ENCODE measurements around the gene CACNG4.
"Not testable (repeated sequence)": the region's sequence is repeated elsewhere in the genome, so short reads cannot be mapped to it uniquely, and the experiment has no call there.

The CACNG4 gene

GRCh38 chr17:67018471-67019434, 54.2 kb downstream of the CACNG4 start:
- no peak for DNase-seq

DNA sequence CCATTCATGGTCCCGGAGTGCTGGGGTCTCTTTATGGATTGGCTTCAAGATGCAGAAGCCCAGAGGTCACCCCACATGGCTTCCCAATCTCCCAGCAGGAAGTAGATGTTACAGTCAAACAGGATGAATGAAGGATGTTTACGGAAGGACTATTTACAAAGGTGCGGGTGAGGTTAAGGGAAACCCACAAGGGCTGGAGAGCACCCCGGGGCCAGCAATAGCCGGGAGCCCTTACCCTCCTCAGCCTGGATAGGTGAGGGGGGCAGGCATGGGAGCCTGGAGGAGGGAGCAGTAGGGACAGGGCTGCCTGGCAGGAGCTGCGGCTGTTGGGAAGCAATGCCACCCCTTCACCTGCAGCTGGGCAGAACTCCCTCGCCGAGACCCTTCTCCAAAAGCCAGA, 55.3 kb downstream of the CACNG4 start:
- DNase-seq, result no peak

GRCh38 chr17:67020293-67020766, 55.8 kb downstream of the CACNG4 start:
- DNase-seq, result no peak

DNA sequence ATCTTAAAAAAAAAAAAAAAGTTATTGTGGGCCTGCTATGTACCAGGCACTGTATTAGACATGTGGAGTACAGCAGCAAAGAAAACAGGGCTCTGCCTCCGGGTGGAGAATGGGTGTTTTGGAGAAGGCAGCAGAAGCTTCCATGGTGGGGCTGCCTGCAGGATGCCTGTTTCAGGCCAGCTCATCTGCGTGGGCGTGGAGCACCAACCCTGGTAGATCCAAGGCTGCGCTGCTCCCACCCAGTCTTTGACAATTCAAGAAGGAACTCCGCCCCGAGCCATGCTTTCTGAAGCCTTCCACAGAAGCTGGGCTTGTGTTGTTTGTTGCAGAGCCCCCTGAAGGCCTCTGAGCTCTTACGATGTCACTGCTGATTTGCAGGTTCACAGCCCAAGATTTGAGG, 56.7 kb downstream of the CACNG4 start:
- DNase-seq, result no peak

- no peak for DNase-seq
Observed at GRCh38 chr17:67021743-67022450, 57.4 kb downstream of the CACNG4 start.

- no peak for DNase-seq
Observed at GRCh38 chr17:67022451-67022810, 57.9 kb downstream of the CACNG4 start.

- no peak for DNase-seq
Observed at GRCh38 chr17:67024736-67025135, 60.2 kb downstream of the CACNG4 start.

DNA sequence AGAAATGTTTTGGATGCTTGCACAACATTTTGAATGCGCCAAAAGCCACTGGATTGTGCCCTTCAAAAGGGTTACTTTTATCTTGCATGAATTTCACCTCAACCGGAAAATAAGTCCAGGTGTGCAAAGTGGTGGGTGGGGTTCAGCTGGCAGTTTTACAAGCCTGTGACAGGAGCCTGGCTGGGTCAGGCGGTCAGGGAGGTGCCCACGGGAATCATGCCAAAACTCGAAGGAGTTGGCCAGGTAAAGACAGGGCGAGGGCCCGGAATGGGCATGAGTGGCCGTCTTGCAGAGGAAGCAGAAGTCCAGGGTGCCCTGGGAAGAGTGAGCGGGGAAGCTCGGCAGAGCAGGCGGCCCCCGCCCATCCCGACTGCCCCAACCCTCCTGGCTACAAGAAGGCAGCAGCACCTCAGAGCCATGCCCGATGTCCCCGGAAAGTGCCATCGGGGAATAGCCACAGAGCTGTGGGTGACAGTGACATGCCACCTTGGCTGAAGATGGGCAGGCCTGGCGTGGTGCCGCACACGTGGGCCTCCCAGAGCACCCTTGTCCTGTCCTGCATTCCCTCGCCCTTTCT, 60.8 kb downstream of the CACNG4 start:
- DNase-seq, result no peak

DNA sequence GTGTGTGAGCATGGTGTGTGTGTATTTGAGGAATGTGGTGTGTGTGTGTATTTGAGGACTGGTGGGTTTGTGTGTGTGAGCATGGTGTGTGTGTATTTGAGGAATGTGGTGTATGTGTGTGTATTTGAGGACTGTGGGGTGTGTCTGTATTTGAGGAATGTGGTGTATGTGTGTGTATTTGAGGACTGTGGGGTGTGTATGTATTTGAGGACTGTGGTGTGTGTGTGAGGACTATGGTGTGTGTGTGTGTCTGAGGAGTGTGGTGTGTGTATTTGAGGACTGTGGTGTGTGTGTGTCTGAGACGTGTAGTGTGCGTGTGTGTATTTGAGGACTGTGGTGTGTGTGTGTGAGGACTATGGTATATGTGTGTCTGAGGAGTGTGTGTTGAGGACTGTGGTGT, 61.8 kb downstream of the CACNG4 start:
- no peak for DNase-seq

GRCh38 chr17:67027031-67027628, 62.6 kb downstream of the CACNG4 start:
- DNase-seq, result no peak

- DNase-seq, result no peak
Observed at GRCh38 chr17:67030641-67031040, 66.1 kb downstream of the CACNG4 start.

- DNase-seq, result no peak
Observed at GRCh38 chr17:67032382-67032781, 67.9 kb downstream of the CACNG4 start.

DNA sequence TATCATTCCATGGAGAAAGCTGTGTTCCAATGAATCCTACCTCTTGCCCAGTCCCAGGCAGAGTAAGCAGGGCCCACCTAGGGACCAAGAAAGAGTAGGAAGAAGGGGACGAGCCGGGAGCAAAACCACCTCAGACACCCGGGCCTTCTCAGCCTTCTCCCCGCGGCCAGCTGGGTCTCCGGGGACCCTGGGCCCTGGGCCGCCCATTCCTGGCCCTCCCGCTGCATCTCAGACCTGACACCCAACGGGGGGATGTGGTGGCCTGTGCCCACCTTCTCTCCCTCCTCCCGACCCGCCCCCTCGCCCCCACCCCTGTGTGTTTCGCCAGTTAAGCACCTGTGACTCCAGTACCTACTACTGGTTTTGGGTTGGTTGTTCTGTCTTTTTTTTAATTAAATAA, 68.5 kb downstream of the CACNG4 start:
- no peak for DNase-seq

DNA sequence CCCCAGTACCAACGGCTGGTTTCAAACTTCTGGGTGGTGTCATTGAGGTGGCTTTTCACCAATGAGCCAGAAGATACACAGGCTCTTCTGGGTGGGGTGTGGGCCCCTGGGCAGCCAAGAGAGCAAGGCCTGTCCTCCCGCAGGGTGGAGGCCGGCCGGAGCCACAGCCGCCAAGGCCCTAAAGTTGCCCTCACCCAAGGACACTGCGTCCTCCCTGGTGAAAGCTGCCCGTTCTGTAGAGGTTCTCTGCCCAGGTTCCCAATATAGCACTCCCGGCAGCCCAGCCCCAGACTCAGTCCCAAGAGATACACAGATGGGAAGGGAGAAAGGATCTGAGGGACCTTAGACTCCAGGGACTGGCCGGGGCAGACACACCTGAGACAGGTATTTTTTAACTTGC, 69.1 kb downstream of the CACNG4 start:
- DNase-seq, result no peak

DNA sequence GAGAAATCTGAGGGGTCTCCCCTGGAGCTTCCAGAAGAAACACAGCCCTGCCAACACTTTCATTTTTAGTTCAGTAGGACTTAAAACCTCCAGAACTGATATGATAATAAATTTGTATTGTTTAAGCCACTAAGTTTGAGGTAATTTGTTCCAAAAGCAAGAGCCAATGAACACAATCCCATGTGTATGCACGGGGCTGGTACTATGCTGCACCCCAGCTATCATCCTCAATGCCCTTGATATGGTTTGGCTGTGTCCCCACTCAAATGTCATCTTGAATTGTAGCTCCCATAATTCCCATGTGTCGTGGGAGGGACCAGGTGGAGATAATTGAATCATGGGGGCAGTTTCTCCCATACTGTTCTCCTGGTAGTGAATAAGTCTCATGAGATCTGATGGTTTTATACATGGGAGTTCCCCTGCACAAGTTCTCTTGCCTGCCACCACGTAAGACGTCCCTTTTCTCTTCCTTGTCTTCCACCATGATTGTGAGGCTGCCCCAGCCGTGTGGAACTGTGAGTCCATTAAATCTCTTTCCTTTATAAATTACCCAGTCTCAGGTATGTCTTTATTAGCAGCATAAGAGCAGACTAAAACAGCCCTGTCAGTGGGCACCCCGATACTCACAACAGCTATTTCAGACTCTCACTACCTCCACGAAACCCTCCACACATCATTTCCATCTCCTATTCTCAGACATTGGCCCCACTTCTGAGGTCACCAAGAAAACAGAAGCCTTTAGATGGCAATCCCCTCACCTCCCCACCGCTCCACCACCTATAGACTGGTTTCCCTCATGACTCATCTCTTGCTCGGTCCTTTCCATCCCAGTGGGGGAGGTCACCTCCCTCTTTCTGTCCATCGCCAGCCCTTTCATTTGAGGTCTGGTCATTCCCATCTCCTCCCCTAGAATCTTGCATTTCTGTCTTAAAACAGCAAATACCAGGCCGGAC, 70.9 kb downstream of the CACNG4 start:
- no peak for DNase-seq

DNA sequence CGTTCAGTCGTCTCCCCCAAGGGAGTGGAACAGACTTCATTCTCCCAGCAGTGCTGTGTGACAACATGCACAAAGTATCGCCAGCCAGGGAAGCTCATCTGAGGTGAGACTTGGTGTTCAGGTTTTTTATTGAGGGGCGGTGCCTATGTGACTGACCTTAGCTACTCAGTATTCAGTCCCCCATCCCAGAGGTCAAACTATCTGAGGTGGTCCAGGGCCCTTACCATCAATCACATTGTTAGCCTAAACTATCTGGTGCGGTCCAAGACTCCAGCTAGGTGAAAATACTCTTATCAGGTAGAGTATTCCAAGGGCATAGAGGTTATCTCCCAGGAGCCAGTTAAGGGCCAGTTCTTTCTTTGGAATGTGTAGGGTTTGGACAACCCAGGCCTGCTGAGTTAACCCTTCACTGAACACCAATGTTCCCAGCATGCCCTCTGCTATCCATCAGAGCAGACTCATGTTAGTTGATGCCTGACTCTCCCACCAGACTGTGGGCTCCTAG, 74.4 kb downstream of the CACNG4 start:
- no peak for DNase-seq

- DNase-seq, result no peak
Observed at GRCh38 chr17:67040652-67041051, 76.1 kb downstream of the CACNG4 start.

DNA sequence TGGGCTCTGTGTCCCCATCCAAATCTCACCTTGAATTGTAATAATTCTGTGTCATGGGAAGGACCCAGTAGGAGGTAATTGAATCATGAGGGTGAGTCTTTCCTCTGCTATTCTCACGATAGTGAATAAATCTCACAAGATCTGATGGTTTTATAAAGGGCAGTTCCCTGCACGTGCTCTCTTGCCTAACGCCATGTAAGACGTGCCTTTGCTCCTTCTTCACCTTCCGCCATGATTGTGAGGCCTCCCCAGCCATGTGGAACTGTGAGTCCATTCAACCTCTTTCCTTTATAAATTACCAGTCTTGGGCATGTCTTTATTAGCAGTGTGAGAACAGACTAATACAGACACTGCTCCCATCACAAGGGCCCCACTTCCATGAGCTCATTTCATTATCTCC, 76.6 kb downstream of the CACNG4 start:
- not testable (repeated sequence) for DNase-seq

GRCh38 chr17:67041531-67041930, 77.0 kb downstream of the CACNG4 start:
- no peak for DNase-seq

DNA sequence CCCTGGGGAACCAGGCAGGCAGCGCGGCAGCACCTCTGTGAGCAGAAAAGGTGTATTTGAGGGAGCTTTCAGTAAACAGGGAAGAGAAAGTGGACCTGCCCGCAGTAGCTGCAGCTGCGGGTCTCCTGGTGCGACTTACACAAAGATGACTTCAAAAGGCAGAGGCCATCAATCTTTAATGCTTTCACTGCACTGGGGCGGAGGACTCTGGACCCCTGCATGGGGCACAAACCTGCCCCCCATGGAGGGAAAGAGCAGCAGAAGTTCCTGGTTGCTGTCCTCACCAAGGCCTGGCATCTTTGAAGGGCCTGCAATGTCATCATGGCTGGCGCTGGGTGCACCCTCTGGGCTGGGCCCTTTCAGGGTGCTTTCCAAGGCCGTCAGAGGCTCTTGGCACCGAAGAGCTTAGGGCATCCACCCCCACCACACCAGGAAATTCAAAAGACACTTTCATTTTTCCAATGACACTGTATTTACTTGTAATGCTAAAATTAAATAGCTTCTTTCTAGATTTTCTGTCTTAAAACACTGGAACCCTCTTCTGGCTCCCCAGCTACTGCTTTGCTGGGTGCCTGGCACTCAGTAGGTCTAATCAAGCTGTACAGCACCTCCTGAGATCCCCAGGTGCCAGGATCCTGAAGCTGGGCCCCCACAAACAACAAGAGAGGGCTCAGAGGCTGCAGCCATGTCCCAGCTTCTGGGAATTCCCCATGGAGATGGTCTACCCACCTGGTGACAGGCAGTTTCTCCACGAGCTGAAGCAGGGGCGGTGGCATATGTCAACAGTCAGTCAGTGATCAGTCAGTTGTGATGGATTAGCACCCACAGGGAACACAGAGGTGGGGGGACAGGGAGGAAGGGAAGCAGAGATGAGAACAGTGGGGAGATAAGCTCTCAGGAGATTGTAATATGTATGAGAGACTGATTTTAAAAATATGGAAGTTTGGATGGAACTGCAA, 77.7 kb downstream of the CACNG4 start:
- no peak for DNase-seq

- DNase-seq, result no peak
Observed at GRCh38 chr17:67043283-67043682, 78.8 kb downstream of the CACNG4 start.

All from CD4-positive, alpha-beta T cell treated with Interleukin-12 subunit alpha and Interleukin-12 subunit beta, for 1 hour (primary cell).